HG03565 (cell line): ENCODE data around the gene MCUB.

Experiments used
- ATAC-seq: cut with Tn5 transposase; IDR thresholded peaks from one replicate; pipeline ENCODE4 v1.9.1; 2021; ENCODE audit warnings: mild to moderate bottlenecking, moderate library complexity; ENCODE audit not compliant: unreplicated experiment

MCUB gene

GRCh38 chr4:109723110-109723509 is 163.1 kb downstream of the MCUB start:
- no peak for ATAC-seq

GRCh38 chr4:109728385-109728784 is 168.3 kb downstream of the MCUB start:
- no peak for ATAC-seq

GRCh38 chr4:109729117-109729717 is 169.2 kb downstream of the MCUB start:
- ATAC-seq: no peak

- peak; percentile 78 for ATAC-seq
Measured at GRCh38 chr4:109729718-109730618, 169.9 kb downstream of the MCUB start, which contains the start of gene PLA2G12A. Gene PLA2G12A (minus strand): TSS chr4:109730070. CDS start chr4:109729809, 261 bp downstream.

- no peak for ATAC-seq
Measured at GRCh38 chr4:109730619-109731545, 170.8 kb downstream of the MCUB start.

GRCh38 chr4:109733728-109734127 is 173.7 kb downstream of the MCUB start:
- no peak for ATAC-seq

- ATAC-seq: no peak
Measured at GRCh38 chr4:109735566-109736365, 175.7 kb downstream of the MCUB start.
